HepG2 (cell line): ENCODE results near the gene TNFSF13. TPM values are rescaled to one million over a fixed set of nuclear protein-coding genes. Genes with fewer than 3 reads are reported as not detected.

Experiments used
- ARNT ChIP-seq: fragments of 450-650 bp; IDR thresholded peaks from 2 replicates; pipeline ENCODE4 v1.6.1; 2017
- CREM ChIP-seq, 2 experiments: sonication (generic) in 1 of 2; formaldehyde crosslinking in 1 of 2; IDR thresholded peaks; 2 replicates each; pipeline versions ENCODE4 v1.4.0 to v1.6.1; 2016 to 2020; ENCODE audit warnings: antibody characterized with exemption in 1 of 2, mild to moderate bottlenecking in 1 of 2, missing genetic modification reagents in 1 of 2
- ELF1 ChIP-seq: sonication (generic); formaldehyde crosslinking; IDR thresholded peaks from 2 replicates; pipeline ENCODE4 v1.4.0; 2020; ENCODE audit warnings: missing genetic modification reagents
- ETV6 ChIP-seq: sonication (generic); formaldehyde crosslinking; conservative IDR thresholded peaks from 2 replicates; pipeline ENCODE4 v1.4.0; 2020; ENCODE audit warnings: missing genetic modification reagents
- FOXK1 ChIP-seq: sonication (generic); formaldehyde crosslinking; IDR thresholded peaks from 2 replicates; pipeline ENCODE4 v1.4.0; 2020; ENCODE audit warnings: low read depth, missing genetic modification reagents, borderline replicate concordance
- GTF2F1 ChIP-seq: fragments of 150-350 bp; IDR thresholded peaks from 2 replicates; pipeline ENCODE4 v1.6.1; 2014; ENCODE audit warnings: low read length
- HES4 ChIP-seq: sonication (generic); formaldehyde crosslinking; IDR thresholded peaks from 2 replicates; pipeline ENCODE4 v1.9.0; 2021; ENCODE audit warnings: mild to moderate bottlenecking, missing genetic modification reagents, borderline replicate concordance
- HIC2 ChIP-seq: sonication (generic); formaldehyde crosslinking; IDR thresholded peaks from 2 replicates; pipeline ENCODE4 v1.9.0; 2022; ENCODE audit warnings: low read depth, missing genetic modification reagents
- HNF4A ChIP-seq: sonication (generic); formaldehyde crosslinking; IDR thresholded peaks from 2 replicates; pipeline ENCODE4 v1.4.0; 2020; ENCODE audit warnings: missing genetic modification reagents
- ISL2 ChIP-seq: sonication (generic); formaldehyde crosslinking; IDR thresholded peaks from 2 replicates; pipeline ENCODE4 v1.5.0; 2020; ENCODE audit warnings: missing genetic modification reagents
- NAIF1 ChIP-seq: sonication (generic); formaldehyde crosslinking; IDR thresholded peaks from 2 replicates; pipeline ENCODE4 v1.5.0; 2020; ENCODE audit warnings: mild to moderate bottlenecking, missing genetic modification reagents, borderline replicate concordance
- NBN ChIP-seq: fragments of 450-650 bp; conservative IDR thresholded peaks from 2 replicates; pipeline ENCODE4 v1.6.1; 2017
- NFE2L1 ChIP-seq: sonication (generic); formaldehyde crosslinking; IDR thresholded peaks from 2 replicates; pipeline ENCODE4 v1.4.0; 2020; ENCODE audit warnings: missing genetic modification reagents, mild to moderate bottlenecking, borderline replicate concordance
- NFYB ChIP-seq: sonication (generic); formaldehyde crosslinking; IDR thresholded peaks from 2 replicates; pipeline ENCODE4 v1.4.0; 2020; ENCODE audit warnings: missing genetic modification reagents
- SAP130 ChIP-seq: IDR thresholded peaks from 2 replicates; pipeline ENCODE4 v1.6.1; 2016; ENCODE audit warnings: low read depth
- TAF1 ChIP-seq: sonication (generic); formaldehyde crosslinking; IDR thresholded peaks from 2 replicates; pipeline ENCODE4 v1.4.0; 2020; ENCODE audit warnings: missing genetic modification reagents
- TRIM24 ChIP-seq: sonication (generic); formaldehyde crosslinking; IDR thresholded peaks from 2 replicates; pipeline ENCODE4 v1.8.0; 2022; ENCODE audit warnings: mild to moderate bottlenecking, missing genetic modification reagents
- YEATS4 ChIP-seq: sonication (generic); formaldehyde crosslinking; IDR thresholded peaks from 2 replicates; pipeline ENCODE4 v1.4.0; 2020; ENCODE audit warnings: missing genetic modification reagents, borderline replicate concordance
- ZNF136 ChIP-seq: sonication (generic); formaldehyde crosslinking; IDR thresholded peaks from 2 replicates; pipeline ENCODE4 v1.8.1; 2022; ENCODE audit warnings: low read depth, mild to moderate bottlenecking, moderate library complexity, missing genetic modification reagents
- ZNF18 ChIP-seq: sonication (generic); formaldehyde crosslinking; IDR thresholded peaks from 2 replicates; pipeline ENCODE4 v1.8.0; 2022; ENCODE audit warnings: mild to moderate bottlenecking, missing genetic modification reagents; ENCODE audit not compliant: insufficient replicate concordance
- ZNF253 ChIP-seq: sonication (generic); formaldehyde crosslinking; IDR thresholded peaks from 2 replicates; pipeline ENCODE4 v1.8.0; 2022; ENCODE audit warnings: mild to moderate bottlenecking, missing genetic modification reagents, borderline replicate concordance
- ZNF276 ChIP-seq: sonication (generic); formaldehyde crosslinking; IDR thresholded peaks from 2 replicates; pipeline ENCODE4 v1.4.0; 2020; ENCODE audit warnings: mild to moderate bottlenecking, low read depth, missing genetic modification reagents
- ZNF33A ChIP-seq: sonication (generic); formaldehyde crosslinking; IDR thresholded peaks from 2 replicates; pipeline ENCODE4 v1.5.1; 2020; ENCODE audit warnings: missing genetic modification reagents, mild to moderate bottlenecking, moderate library complexity, borderline replicate concordance
- ZNF547 ChIP-seq: sonication (generic); formaldehyde crosslinking; IDR thresholded peaks from 2 replicates; pipeline ENCODE4 v1.5.1; 2020; ENCODE audit warnings: mild to moderate bottlenecking, missing genetic modification reagents
- ZNF776 ChIP-seq: sonication (generic); formaldehyde crosslinking; IDR thresholded peaks from 2 replicates; pipeline ENCODE4 v1.4.0; 2020; ENCODE audit warnings: mild to moderate bottlenecking, missing genetic modification reagents
- ZNF792 ChIP-seq: IDR thresholded peaks from 2 replicates; pipeline ENCODE4 v1.6.1; 2016
- polyA plus RNA-seq, 8 experiments: library from polyadenylated mRNA; depleted of rRNA in 3 of 8; stranded (reverse) in 7 of 8; unstranded in 1 of 8; fragments of >200 nt; fragmentation: Illumina TruSeq in 4 of 8; extraction: Trizol in 4 of 8; gene quantifications; 2 replicates each; pipeline versions ENCODE4 v1.2.1 to v1.2.3, GENCODE V29; 2011 to 2016; ENCODE audit warnings: low read depth in 4 of 8, missing spikeins in 1 of 8, mixed read lengths in 1 of 8; ENCODE audit not compliant: insufficient read depth in 1 of 8
- total RNA-seq, 5 experiments: library from RNA; depleted of rRNA; stranded (reverse); fragments of >200 nt; fragmentation: Illumina TruSeq; extraction: Trizol; gene quantifications; 2 replicates each; pipeline ENCODE4 v1.2.3, GENCODE V29; 2016; ENCODE audit warnings: low read depth in 1 of 5

The TNFSF13 gene
- total and polyA plus RNA-seq, 2 of the 13 experiments (the other 11 are each of a cell fraction or from before 2014, with no cell fraction given) = 2.5 to 3.3 TPM

GRCh38 chr17:7579001-7579833 lies 20.7 kb downstream of the TNFSF13 start, which contains the start of gene CD68 (continued):
- TF ChIP-seq HIC2 (CRISPR knock-in tag) (peak; percentile 32; the same call in 1 of the 2 replicates), ZNF18 (CRISPR knock-in tag) (no peak), TAF1 (CRISPR knock-in tag) (peak; percentile 35), NBN (no peak), YEATS4 (peak; percentile 74; the same call in 1 of the 2 replicates), ZNF776 (CRISPR knock-in tag) (peak; percentile 42; the same call in 1 of the 2 replicates), ZNF253 (CRISPR knock-in tag) (peak; percentile 73; the same call in 1 of the 2 replicates), HNF4A (peak; percentile 73), CREM (IDR thresholded peaks at IDR 0.05) (no peak; the same call in 1 of the 2 replicates), CREM (CRISPR knock-in tag; IDR thresholded peaks at IDR 0.05) (no peak), ETV6 (CRISPR knock-in tag) (peak; percentile 49; the same call in 1 of the 2 replicates), ELF1 (peak; percentile 80), ARNT (no peak), NAIF1 (CRISPR knock-in tag) (no peak), HES4 (CRISPR knock-in tag) (0 out of 2 replicates have a peak, but pooled peaks have one; percentile 38), ZNF33A (CRISPR knock-in tag) (peak; percentile 87), ISL2 (CRISPR knock-in tag) (0 out of 2 replicates have a peak, but pooled peaks have one; percentile 45), ZNF792 (CRISPR knock-in tag) (peak; percentile 92), GTF2F1 (no peak), NFYB (no peak), FOXK1 (CRISPR knock-in tag) (peak; percentile 42; the same call in 1 of the 2 replicates), TRIM24 (no peak), ZNF547 (CRISPR knock-in tag) (peak; percentile 73; the same call in 1 of the 2 replicates), NFE2L1 (CRISPR knock-in tag) (no peak; the same call in 1 of the 2 replicates), ZNF276 (CRISPR knock-in tag) (no peak), ZNF136 (CRISPR knock-in tag) (peak; percentile 38; the same call in 1 of the 2 replicates), SAP130 (CRISPR knock-in tag) (peak; percentile 99)
